GM19463 (cell line): ENCODE results near the gene CDC42EP5.

ENCODE experiments used
- ATAC-seq: cut with Tn5 transposase; IDR thresholded peaks from one replicate; pipeline ENCODE4 v1.9.1; 2021; ENCODE audit warnings: mild to moderate bottlenecking, moderate library complexity; ENCODE audit not compliant: unreplicated experiment

CDC42EP5 gene

DNA sequence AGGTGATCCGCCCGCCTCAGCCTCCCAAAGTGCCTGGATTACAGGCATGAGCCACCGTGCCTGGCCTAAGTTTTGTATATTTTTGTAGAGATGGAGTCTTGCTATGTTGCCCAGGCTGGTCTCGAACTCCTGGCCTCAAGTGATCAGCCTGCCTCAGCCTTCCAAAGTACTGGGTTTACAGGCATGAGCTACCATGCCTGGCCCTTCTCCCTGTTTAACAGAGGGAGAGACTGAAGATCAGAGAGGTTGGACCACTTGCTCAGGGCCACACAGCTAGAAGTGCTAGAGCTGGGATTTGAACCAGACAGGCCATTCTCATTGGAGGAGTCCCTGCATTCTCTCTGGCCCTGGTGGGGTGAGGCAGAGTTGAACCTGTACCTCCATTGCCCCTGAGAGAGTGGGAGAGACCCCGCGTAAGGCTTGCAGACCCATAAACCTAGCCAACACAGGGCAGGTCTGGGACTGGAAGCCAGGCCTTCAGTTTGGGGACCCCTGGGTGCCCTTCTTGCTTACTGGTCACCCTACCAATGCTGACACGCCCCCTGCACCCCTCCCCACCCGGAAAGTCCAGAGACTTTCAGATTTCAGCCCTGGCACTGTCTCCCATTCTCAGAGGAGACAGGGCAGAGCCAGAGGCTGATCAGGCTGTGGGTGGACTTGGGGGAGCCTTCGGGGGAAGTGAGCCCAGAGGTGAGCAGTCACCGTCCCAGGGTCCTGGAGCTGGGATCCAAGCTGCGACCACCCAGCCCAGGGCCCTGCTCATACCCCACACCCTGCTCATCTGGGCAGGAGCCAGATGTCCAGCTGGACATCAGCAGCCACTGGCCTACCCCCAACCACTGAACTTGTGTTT is 44.5 kb downstream of the CDC42EP5 start:
- no peak for ATAC-seq

DNA sequence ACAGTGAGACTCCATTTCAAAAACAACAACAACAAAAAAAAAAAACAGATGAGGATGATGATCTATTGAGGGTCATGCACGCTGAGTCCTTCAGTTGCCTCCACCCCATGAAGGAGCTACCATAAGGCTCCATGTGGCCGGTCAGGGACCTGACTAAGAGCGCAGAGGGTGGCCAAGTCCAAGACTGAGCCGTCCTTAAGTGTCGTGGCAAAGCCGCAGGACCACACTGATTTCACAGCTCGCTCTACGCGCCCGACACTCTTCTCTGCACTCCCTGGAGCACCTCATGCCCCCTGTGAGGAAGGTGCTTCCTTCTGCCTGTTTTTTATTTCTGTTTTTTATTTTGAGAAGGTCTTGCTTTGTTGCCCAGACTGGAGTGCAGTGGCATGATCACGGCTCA is 45.5 kb downstream of the CDC42EP5 start:
- no peak for ATAC-seq

GRCh38 chr19:54426291-54426931 is 46.7 kb downstream of the CDC42EP5 start:
- ATAC-seq = no peak

DNA sequence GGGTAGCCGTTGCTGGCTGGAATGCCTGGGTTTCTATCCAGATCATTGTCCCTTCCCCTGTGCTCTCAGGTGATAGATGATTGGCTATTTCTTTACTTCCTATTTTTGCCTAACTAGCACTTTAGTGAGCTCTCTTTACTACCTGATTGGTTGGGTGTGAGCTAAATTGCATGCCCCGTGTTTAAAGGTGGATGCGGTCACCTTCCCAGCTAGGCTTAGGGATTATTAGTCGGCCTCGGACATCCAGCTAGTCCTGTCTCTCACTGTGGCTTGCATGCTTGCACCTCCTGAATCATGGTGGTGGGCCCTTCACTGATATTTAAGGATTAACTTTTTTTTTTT is 47.7 kb downstream of the CDC42EP5 start:
- no peak for ATAC-seq

DNA sequence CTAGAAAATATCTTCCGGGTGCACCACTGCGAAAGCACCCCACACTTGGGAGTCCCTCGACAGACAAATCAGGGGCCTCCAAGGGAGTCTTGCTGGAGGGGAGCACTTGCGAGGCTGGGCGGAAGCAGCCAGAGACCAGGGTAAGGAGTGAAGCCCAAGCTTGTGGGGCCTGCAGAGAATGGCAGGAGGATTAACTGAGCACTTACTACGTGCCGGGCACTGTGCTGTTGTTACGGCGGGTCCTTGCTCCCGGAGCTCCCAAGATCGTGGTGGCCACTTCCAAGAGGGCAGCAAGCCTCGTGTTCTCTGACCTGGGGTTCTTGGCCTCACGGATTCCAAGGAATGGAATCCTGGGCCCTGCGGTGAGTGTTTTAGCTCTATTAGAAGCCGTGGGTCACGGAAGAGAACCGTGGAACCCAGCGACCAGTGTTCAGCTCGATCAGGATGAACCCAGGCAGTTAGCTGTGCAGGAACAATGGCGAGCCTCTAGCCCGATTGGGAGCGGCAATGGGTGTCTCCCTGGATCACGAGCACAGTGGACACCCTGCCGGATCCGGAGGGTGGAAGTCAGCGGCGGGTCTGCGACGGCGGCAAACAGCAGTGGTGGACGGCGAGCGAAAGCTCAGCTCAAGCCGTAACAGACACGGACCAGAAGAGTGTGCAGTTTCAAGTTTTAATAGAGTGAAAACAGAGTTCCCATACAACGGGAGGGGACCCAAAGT is 48.3 kb downstream of the CDC42EP5 start:
- ATAC-seq = no peak

DNA sequence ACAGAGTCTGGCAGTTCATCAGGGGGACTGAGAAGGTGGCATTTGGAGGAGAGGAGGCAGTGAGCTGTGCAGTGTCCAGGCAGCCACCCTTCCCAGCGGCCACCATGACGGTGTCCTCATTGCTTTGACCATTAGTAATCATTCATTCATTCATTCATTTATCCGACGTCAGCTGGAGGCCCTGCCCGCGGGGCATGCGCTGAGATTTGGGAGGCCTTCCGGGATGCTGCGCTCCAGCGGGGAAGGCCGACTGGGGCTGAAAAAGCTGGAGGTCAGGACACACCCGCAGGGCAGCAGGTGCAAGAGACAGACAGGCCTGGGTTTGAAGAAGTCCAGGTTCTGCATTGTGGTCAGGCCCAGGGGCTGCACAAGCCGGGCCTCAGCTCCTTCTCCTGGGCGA is 48.9 kb downstream of the CDC42EP5 start:
- ATAC-seq = no peak

- no peak for ATAC-seq
These were observed 51.0 kb downstream of the CDC42EP5 start for GRCh38 chr19:54422136-54422535.

DNA sequence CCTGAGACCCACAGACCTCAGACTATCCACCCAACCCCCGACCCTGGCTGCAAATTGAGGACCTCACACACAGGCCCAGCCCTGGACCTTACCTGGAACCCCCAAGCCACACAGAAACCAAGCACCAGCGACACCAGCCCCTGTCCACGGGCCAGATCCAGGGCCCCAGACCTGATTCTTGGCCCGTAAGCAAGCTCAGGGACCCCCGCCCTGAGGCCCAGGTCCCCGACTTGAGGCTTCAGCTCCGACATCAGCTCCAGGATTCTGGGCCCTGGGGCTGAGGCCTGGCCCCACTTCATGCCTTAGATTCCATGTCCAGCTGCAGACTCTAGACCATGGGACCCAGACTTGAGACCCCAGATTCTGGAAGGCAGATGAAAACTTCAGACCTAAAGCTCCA is 51.6 kb downstream of the CDC42EP5 start:
- ATAC-seq = no peak

GRCh38 chr19:54421169-54421516 is 52.0 kb downstream of the CDC42EP5 start:
- no peak for ATAC-seq

GRCh38 chr19:54420383-54421168 is 52.5 kb downstream of the CDC42EP5 start:
- ATAC-seq = no peak

DNA sequence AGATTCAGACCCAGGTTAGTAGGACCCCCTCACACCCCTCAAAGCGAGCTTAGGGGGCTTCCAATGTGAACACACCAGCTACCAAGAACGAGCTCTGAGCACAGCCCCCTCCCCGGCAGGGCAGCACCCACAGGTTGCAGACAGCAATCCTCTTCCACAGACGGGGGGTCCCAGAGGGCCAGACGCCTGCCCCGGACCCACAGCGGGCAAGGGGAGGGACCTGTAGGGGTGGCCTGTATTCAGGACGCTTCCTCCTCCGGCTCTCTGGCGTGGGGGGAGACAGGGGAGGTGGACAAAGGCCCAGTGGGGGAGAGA is 53.1 kb downstream of the CDC42EP5 start:
- ATAC-seq = no peak

- no peak for ATAC-seq
These were observed 53.9 kb downstream of the CDC42EP5 start for GRCh38 chr19:54418930-54419800.

DNA sequence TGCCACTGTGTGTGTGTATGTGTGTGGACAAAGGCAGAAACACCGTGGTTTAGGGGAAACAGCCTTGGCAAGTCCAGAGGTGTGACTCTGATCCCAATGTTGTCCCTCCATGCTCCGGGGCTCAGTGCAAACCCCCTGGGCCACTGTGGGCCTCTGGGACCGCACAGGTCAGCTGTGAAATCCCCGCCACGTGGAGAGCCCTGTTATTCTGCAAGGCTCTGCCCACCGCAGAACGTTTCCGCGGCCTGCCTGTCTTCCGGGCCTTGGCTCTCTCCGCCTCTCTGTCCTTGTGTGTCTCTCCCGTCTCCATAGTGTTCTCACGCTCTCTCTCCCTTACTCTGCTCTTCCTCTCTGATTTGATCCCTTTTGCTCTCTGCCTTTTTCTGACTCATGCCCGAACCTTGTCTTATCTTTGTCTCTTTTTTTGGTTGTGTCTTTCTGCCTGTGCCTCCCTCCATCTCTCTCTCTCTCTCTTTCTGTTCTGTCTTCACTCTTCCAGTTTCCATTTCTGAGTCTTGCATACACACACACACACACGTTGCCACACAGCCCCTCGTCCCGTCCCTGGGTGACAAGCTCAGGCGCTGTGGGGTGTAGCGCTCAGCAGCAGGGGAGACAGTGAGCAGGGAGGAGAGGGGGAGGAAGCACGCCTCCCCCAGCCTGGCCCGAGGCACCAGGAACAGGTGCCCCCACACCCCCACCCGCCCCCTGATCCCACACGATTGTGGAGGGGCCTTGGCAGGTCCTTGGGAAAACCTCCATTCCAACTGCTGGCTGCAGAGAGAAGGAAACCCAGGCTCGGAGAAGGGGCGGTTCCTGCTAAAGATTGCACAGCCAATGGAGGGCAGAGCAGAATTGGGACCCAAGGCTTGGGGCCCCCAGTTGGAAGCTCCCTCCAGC is 54.8 kb downstream of the CDC42EP5 start:
- ATAC-seq = no peak

DNA sequence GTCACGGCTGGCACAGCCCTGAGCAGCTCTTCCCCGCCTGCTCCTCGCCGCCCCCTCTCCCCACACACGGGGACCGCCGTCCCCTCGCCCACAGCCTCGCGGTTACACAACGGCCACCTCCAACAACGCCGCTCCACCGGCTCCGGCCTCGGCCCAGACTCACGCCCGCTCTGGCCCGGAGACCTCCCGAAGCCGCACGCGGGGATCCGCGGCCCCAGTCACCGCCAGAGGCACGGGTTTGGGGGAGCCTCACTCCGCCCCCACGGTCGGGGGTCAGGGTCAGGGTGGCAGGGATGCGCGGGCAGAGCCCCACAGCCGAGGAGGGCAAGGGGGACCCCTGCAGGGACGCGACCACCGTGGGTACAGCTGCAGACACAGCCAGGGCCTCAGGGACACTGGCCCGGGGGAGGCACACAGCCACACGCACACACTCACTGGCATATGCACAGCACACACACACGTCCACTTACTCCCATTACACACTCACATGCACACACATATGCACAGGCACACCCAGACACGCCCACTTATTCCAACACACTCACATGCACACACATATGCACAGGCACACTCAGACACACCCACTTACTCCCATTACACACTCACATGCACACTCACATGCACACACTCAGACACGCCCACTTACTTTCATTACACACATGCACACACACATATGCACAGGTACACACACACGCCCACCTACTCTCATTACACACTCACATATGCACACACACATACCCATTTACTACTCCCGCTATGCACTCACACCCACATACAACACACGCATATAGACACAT is 56.2 kb downstream of the CDC42EP5 start:
- no peak for ATAC-seq

DNA sequence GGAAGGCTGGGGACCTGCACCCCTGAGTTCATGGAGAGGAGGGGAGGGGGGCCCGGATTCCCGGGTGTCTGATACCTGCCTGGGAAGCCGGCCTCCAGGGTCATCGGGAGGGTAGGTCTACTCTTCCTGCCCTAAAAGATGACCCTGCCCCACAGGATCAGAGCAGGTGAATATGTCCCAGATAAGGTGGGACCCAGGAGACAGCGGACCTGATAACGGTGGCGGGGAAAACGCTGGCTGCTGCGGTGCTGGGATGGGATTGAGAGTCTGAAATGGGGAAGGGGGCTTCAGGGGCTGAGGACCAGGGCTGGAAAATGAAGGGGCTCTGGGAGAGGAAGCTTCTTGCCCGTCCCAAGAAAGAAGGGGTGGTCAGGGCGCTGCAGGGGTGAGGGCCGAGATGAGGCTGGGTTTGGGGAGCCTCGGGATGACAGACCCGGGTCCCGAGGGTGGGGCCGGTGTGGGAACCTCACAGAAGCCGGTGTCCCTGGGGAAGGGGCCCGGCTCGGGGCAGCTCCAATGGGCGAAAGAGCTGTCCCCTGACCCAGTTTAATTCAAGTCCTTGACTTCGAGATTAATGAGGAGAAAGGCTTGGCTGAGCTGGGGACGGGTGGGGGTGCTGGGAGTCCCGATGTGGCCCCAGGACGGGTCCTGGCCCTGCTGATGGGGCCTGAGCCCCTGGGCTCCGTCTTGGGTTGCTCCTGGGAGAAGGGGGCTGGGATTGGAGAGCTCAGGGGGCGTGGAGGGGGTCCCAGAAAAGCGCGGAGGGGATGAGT is 57.0 kb downstream of the CDC42EP5 start:
- no peak for ATAC-seq

- no peak for ATAC-seq
These were observed 57.7 kb downstream of the CDC42EP5 start, which contains the start of gene TTYH1 for GRCh38 chr19:54415208-54415900. TSS of gene TTYH1 (plus strand) at chr19:54415464. CDS start at chr19:54415553, 89 bp downstream.
